HepG2 (cell line): ENCODE results near the gene USF2. TPM values are rescaled to one million over a fixed set of nuclear protein-coding genes. Genes with fewer than 3 reads are reported as not detected.

Source experiments
- ETV6 ChIP-seq: sonication (generic); formaldehyde crosslinking; conservative IDR thresholded peaks from 2 replicates; pipeline ENCODE4 v1.4.0; 2020; ENCODE audit warnings: missing genetic modification reagents
- HDAC6 ChIP-seq: fragments of 200-600 bp; sonication (generic); IDR thresholded peaks from 2 replicates; pipeline ENCODE4 v1.7.0; 2017; ENCODE audit warnings: mild to moderate bottlenecking, antibody characterized with exemption, low read length, low read depth
- KDM3A ChIP-seq: IDR thresholded peaks from 2 replicates; pipeline ENCODE4 v1.6.1; 2018; ENCODE audit warnings: low read depth, missing compliant biosample characterization
- MED13 ChIP-seq: sonication (generic); formaldehyde crosslinking; IDR thresholded peaks from 2 replicates; pipeline ENCODE4 v1.5.0; 2020; ENCODE audit warnings: missing genetic modification reagents
- MEF2D ChIP-seq: sonication (generic); formaldehyde crosslinking; IDR thresholded peaks from 2 replicates; pipeline ENCODE4 v1.5.1; 2020; ENCODE audit warnings: mild to moderate bottlenecking, missing genetic modification reagents
- ZNF331 ChIP-seq: sonication (generic); formaldehyde crosslinking; IDR thresholded peaks from 2 replicates; pipeline ENCODE4 v1.4.0; 2020; ENCODE audit warnings: missing genetic modification reagents
- ZNF362 ChIP-seq: sonication (generic); formaldehyde crosslinking; IDR thresholded peaks from 2 replicates; pipeline ENCODE4 v1.4.0; 2020; ENCODE audit warnings: missing genetic modification reagents, mild to moderate bottlenecking, borderline replicate concordance
- ZNF605 ChIP-seq: sonication (generic); formaldehyde crosslinking; IDR thresholded peaks from 2 replicates; pipeline ENCODE4 v1.8.0; 2022; ENCODE audit warnings: mild to moderate bottlenecking, missing genetic modification reagents
- polyA plus RNA-seq, 8 experiments: library from polyadenylated mRNA; depleted of rRNA in 3 of 8; stranded (reverse) in 7 of 8; unstranded in 1 of 8; fragments of >200 nt; fragmentation: Illumina TruSeq in 4 of 8; extraction: Trizol in 4 of 8; gene quantifications; 2 replicates each; pipeline versions ENCODE4 v1.2.1 to v1.2.3, GENCODE V29; 2011 to 2016; ENCODE audit warnings: low read depth in 4 of 8, missing spikeins in 1 of 8, mixed read lengths in 1 of 8; ENCODE audit not compliant: insufficient read depth in 1 of 8
- total RNA-seq, 5 experiments: library from RNA; depleted of rRNA; stranded (reverse); fragments of >200 nt; fragmentation: Illumina TruSeq; extraction: Trizol; gene quantifications; 2 replicates each; pipeline ENCODE4 v1.2.3, GENCODE V29; 2016; ENCODE audit warnings: low read depth in 1 of 5
- TF ChIP-seq, protein P1 (sequence below), 2 experiments: sonication (generic) in 1 of 2; formaldehyde crosslinking in 1 of 2; IDR thresholded peaks; 2 replicates each; pipeline versions ENCODE4 v1.4.0 to v1.6.1; 2018 to 2020; ENCODE audit warnings: missing genetic modification reagents in 2 of 2, borderline replicate concordance in 1 of 2, low read depth in 1 of 2, mild to moderate bottlenecking in 1 of 2, missing biosample characterization in 1 of 2

USF2 gene
- total and polyA plus RNA-seq, 2 of the 13 experiments (the other 11 are each of a cell fraction or from before 2014, with no cell fraction given), result 54.9 to 106 TPM

DNA sequence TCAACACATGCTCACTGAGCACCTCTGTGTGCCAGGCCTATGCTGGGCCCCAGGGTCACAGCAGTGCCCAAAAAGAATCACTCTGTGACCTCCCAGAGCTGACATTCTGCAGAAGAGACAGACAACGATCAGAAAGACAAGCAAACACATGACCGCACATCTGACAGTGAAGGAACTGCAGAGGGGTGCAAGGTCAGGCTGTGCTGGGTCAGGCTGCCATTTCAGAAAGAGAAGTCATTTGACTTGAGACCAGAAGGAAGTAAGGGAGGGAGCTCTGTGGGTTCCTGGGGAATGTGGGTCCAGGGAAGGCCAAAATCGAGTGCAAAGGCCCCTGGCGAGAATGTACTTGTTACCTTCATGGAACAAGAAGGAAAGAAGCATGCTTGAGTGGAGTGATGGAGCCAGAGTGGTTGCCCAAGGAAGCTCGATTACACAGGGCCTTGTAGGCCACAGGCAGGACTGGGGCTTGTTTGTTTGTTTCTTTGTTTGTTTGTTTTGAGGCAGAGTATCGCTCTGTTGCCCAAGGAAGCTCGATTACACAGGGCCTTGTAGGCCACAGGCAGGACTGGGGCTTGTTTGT, 48.8 kb downstream of the USF2 start (continued):
- TF ChIP-seq, protein P1, sequence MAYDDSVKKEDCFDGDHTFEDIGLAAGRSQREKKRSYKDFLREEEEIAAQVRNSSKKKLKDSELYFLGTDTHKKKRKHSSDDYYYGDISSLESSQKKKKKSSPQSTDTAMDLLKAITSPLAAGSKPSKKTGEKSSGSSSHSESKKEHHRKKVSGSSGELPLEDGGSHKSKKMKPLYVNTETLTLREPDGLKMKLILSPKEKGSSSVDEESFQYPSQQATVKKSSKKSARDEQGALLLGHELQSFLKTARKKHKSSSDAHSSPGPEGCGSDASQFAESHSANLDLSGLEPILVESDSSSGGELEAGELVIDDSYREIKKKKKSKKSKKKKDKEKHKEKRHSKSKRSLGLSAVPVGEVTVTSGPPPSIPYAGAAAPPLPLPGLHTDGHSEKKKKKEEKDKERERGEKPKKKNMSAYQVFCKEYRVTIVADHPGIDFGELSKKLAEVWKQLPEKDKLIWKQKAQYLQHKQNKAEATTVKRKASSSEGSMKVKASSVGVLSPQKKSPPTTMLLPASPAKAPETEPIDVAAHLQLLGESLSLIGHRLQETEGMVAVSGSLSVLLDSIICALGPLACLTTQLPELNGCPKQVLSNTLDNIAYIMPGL (CRISPR knock-in tag; IDR thresholded peaks at IDR 0.05; ENCODE audit: borderline replicate concordance in 1 of 2, low read depth in 1 of 2), result no peak
- 0 out of 2 replicates have a peak, but pooled peaks have one; percentile 1 for TF ChIP-seq ZNF605 (CRISPR knock-in tag)
- TF ChIP-seq ZNF331, result no peak
- TF ChIP-seq HDAC6, result no peak
- no peak for TF ChIP-seq KDM3A (CRISPR knock-in tag)
- TF ChIP-seq ETV6 (CRISPR knock-in tag), result no peak
- TF ChIP-seq MEF2D (CRISPR knock-in tag), result peak; percentile 21; the same call in 1 of the 2 replicates
- no peak for TF ChIP-seq ZNF362
- TF ChIP-seq MED13 (CRISPR knock-in tag), result no peak
